GM13977 (cell line): Measurements from ENCODE around the gene TTBK2.

Source experiments
- DNase-seq: peaks from one replicate; pipeline ENCODE4 v3.0.0; 2012; ENCODE audit warnings: low spot score
- in situ Hi-C: fragments of 300-500 bp; cut with MboI; formaldehyde crosslinking; loops from one replicate; pipeline ENCODE4 v1.12.0; 2022; ENCODE audit warnings: low sequenced_read_pairs, low pct_unique_long_range_greater_than_20kb, mixed read lengths, inconsistent platforms; ENCODE audit not compliant: unreplicated experiment
- TF ChIP-seq, protein P1 (sequence below): IDR thresholded peaks from 2 replicates; pipeline ENCODE4 v1.5.1; 2012; ENCODE audit warnings: mild to moderate bottlenecking, control low read depth; ENCODE audit not compliant: insufficient read depth; ENCODE audit errors: extremely low read depth, missing control alignments

The TTBK2 gene

GRCh38 chr15:42832576-42832975 lies 88.0 kb downstream of the TTBK2 start:
- no peak for DNase-seq
- TF ChIP-seq, protein P1, sequence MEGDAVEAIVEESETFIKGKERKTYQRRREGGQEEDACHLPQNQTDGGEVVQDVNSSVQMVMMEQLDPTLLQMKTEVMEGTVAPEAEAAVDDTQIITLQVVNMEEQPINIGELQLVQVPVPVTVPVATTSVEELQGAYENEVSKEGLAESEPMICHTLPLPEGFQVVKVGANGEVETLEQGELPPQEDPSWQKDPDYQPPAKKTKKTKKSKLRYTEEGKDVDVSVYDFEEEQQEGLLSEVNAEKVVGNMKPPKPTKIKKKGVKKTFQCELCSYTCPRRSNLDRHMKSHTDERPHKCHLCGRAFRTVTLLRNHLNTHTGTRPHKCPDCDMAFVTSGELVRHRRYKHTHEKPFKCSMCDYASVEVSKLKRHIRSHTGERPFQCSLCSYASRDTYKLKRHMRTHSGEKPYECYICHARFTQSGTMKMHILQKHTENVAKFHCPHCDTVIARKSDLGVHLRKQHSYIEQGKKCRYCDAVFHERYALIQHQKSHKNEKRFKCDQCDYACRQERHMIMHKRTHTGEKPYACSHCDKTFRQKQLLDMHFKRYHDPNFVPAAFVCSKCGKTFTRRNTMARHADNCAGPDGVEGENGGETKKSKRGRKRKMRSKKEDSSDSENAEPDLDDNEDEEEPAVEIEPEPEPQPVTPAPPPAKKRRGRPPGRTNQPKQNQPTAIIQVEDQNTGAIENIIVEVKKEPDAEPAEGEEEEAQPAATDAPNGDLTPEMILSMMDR, result no peak
- in situ Hi-C loops, result no loop called here

DNA sequence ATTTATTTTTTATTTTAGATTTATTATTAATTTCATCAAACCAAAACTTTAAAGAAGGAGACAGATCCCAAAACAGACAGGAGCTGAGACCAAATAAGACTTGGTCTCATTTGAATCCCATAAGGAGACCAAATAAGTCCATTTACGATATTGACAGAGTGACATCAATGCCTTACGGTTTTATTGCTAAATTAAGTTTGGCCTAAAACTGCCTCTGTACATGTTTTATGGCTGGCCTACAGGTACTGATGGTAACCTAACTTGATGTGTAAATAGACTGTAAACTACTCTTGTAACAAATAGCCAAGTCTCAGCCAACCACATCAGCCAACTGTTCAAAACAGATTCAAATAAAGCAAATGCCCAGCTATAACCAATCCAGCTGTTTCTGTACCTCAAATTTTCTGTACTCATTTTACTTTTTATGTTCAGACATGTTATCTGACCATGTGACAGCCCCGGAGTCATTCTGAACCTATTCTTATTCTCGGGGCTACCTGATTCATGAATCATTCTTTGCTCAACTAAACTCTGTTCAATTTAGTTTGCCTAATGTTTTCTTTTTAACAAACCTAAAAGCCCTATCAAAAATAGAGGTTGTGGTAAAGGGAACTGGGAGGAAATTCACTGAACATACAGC lies 94.2 kb downstream of the TTBK2 start:
- in situ Hi-C loops, result no loop called here
- no peak for DNase-seq
- TF ChIP-seq, protein P1, result no peak

GRCh38 chr15:42825599-42825998 lies 95.0 kb downstream of the TTBK2 start:
- in situ Hi-C loops, result no loop called here
- TF ChIP-seq, protein P1, result no peak
- no peak for DNase-seq

DNA sequence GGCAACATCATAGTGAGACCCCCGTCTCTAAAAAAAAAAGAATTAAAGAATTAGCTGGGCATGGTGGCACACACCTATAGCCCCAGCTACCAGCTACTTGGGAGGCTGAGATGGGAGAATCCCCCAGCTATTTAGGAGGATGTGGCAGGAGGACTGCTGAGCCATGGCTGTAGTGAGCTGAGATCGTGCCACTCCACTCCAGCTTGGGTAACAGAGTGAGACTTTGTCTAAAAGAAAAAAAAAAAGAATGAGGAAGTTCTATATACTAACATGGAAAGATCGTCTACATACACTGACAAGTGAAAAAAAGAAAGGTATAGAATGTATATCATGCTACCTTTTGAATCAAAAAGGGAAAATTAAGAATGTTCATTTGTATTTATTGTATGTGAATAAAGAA lies 99.8 kb downstream of the TTBK2 start:
- TF ChIP-seq, protein P1, result no peak
- no peak for DNase-seq
- in situ Hi-C loops, result no loop called here

GRCh38 chr15:42819786-42820185 lies 100.8 kb downstream of the TTBK2 start:
- in situ Hi-C loops, result no loop called here
- no peak for DNase-seq
- TF ChIP-seq, protein P1, result no peak

- in situ Hi-C loops, result no loop called here
- DNase-seq, result no peak
- TF ChIP-seq, protein P1, result no peak
Measured at GRCh38 chr15:42811433-42811832, 109.1 kb downstream of the TTBK2 start.
